HG02623 (cell line): ENCODE measurements around the gene HUS1B.
"Not testable (repeated sequence)": the region's sequence is repeated elsewhere in the genome, so short reads cannot be mapped to it uniquely, and the experiment has no call there.

Source experiments
- ATAC-seq: cut with Tn5 transposase; IDR thresholded peaks from one replicate; pipeline ENCODE4 v1.9.1; 2021; ENCODE audit warnings: moderate library complexity; ENCODE audit not compliant: unreplicated experiment

HUS1B gene

GRCh38 chr6:679282-679681 is 22.4 kb upstream of the HUS1B start:
- no peak for ATAC-seq

GRCh38 chr6:678520-678919 is 21.6 kb upstream of the HUS1B start:
- no peak for ATAC-seq

- no peak for ATAC-seq
Observed at GRCh38 chr6:677919-678318, 21.0 kb upstream of the HUS1B start.

GRCh38 chr6:674956-675355 is 18.1 kb upstream of the HUS1B start:
- ATAC-seq, result no peak

- ATAC-seq, result no peak
Observed at GRCh38 chr6:674406-674805, 17.5 kb upstream of the HUS1B start.

- no peak for ATAC-seq
Observed at GRCh38 chr6:667253-667927, 10.5 kb upstream of the HUS1B start.

GRCh38 chr6:665403-666267 is 8.7 kb upstream of the HUS1B start:
- ATAC-seq, result no peak

GRCh38 chr6:663788-664187 is 6.9 kb upstream of the HUS1B start:
- not testable (repeated sequence) for ATAC-seq

GRCh38 chr6:659716-660581 is 3.0 kb upstream of the HUS1B start:
- ATAC-seq, result no peak

GRCh38 chr6:658244-658643 is 1.3 kb upstream of the HUS1B start:
- ATAC-seq, result no peak

- no peak for ATAC-seq
Observed at GRCh38 chr6:657743-658142, 843 bp upstream of the HUS1B start.

GRCh38 chr6:654136-654535 is 2.8 kb downstream of the HUS1B start:
- ATAC-seq, result no peak

GRCh38 chr6:652865-653264 is 4.0 kb downstream of the HUS1B start:
- no peak for ATAC-seq

GRCh38 chr6:650098-650497 is 6.8 kb downstream of the HUS1B start:
- no peak for ATAC-seq

GRCh38 chr6:642805-643204 is 14.1 kb downstream of the HUS1B start:
- ATAC-seq, result no peak

- ATAC-seq, result no peak
Observed at GRCh38 chr6:641225-641985, 15.5 kb downstream of the HUS1B start.

GRCh38 chr6:636488-636887 is 20.4 kb downstream of the HUS1B start:
- peak; percentile 58 for ATAC-seq

GRCh38 chr6:635233-635632 is 21.7 kb downstream of the HUS1B start:
- ATAC-seq, result no peak

- ATAC-seq, result no peak
Observed at GRCh38 chr6:633611-634010, 23.3 kb downstream of the HUS1B start.

GRCh38 chr6:628766-629165 is 28.1 kb downstream of the HUS1B start:
- no peak for ATAC-seq

- ATAC-seq, result no peak
Observed at GRCh38 chr6:626236-626635, 30.7 kb downstream of the HUS1B start.
